Upper lobe of left lung (tissue), 4 donors: ENCODE results near the gene TSKU.

ENCODE experiments used
- EP300 ChIP-seq, 4 donors: sonication (generic); formaldehyde crosslinking; IDR thresholded peaks; one replicate each; pipeline ENCODE4 v1.5.1; 2017; ENCODE audit warnings: antibody characterized with exemption in 4 of 4, control low read depth in 2 of 4
- POLR2A ChIP-seq, 4 donors: fragments of 450-650 bp; IDR thresholded peaks; one replicate each; pipeline ENCODE4 v1.5.1; 2016 to 2017; ENCODE audit warnings: antibody characterized with exemption in 4 of 4, mild to moderate bottlenecking in 2 of 4
- TF ChIP-seq, protein P1 (sequence below), 6 experiments: fragments of 450-650 bp in 4 of 6; fragments of 200-600 bp in 2 of 6; sonication (generic) in 2 of 6; IDR thresholded peaks; one replicate each; pipeline ENCODE4 v1.5.1; 2016 to 2019; ENCODE audit warnings: antibody characterized with exemption in 6 of 6

DNA sequence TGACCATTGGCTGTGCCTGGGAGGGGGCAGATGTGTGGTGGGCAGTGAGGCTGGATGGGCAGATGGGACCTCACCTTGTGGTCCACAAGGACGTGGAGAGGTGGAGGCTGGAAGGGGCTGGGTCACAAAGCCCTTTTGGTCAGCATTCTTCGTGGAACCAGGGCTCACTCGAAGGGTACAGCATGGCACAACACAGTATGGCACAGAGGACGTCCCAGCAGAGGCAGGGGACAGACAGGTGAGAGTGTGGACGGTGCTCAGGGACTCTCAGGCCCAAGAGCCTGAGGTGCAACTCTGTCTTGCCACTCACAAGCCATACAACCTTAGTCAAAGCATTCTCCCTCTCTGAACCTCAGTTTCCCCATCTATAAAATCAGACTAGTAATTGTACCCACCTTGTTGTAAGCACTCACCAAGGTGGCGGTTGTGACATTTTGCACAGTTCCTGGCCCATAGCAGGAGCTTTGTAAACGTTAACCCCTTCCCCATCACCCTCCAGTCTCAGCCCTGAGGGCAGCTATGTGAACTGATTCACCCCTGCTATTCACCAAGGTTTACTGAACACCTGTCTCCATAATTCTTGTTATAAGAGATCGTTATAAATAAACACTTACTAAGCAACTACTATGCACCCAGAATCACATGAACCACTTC is 11.6 kb upstream of the TSKU start:
- TF ChIP-seq, protein P1, sequence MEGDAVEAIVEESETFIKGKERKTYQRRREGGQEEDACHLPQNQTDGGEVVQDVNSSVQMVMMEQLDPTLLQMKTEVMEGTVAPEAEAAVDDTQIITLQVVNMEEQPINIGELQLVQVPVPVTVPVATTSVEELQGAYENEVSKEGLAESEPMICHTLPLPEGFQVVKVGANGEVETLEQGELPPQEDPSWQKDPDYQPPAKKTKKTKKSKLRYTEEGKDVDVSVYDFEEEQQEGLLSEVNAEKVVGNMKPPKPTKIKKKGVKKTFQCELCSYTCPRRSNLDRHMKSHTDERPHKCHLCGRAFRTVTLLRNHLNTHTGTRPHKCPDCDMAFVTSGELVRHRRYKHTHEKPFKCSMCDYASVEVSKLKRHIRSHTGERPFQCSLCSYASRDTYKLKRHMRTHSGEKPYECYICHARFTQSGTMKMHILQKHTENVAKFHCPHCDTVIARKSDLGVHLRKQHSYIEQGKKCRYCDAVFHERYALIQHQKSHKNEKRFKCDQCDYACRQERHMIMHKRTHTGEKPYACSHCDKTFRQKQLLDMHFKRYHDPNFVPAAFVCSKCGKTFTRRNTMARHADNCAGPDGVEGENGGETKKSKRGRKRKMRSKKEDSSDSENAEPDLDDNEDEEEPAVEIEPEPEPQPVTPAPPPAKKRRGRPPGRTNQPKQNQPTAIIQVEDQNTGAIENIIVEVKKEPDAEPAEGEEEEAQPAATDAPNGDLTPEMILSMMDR (IDR thresholded peaks at IDR 0.05): no peak
- TF ChIP-seq EP300 (IDR thresholded peaks at IDR 0.05): no peak
- no peak for TF ChIP-seq POLR2A (IDR thresholded peaks at IDR 0.05)
